ENCODE data around the gene SMYD3. TPM values are rescaled to one million over a fixed set of nuclear protein-coding genes. Genes with fewer than 3 reads are reported as not detected.

Gene SMYD3
- total and polyA plus RNA-seq, 9 of the 15 experiments (the other 6 are each of a cell fraction or from before 2014, with no cell fraction given): 128 to 440 (median 197) TPM

- TF ChIP-seq TCFL5 (CRISPR knock-in tag; conservative IDR thresholded peaks at IDR 0.05): peak; percentile 96
- TF ChIP-seq MTA1 (IDR thresholded peaks at IDR 0.05; ENCODE audit: borderline replicate concordance): peak; percentile 29; the same call in 1 of the 2 replicates
- no peak for TF ChIP-seq GABPB1 (CRISPR knock-in tag; IDR thresholded peaks at IDR 0.05)
- TF ChIP-seq ZNF175 (CRISPR knock-in tag; IDR thresholded peaks at IDR 0.05; ENCODE audit: low read depth): peak; percentile 100
- peak; percentile 96 for TF ChIP-seq PTRF (tag; IDR thresholded peaks at IDR 0.05)
- no peak; the same call in 1 of the 2 replicates for TF ChIP-seq NFRKB (IDR thresholded peaks at IDR 0.05; ENCODE audit: low read depth)
- TF ChIP-seq NUFIP1 (IDR thresholded peaks at IDR 0.05; ENCODE audit: partially characterized antibody): peak; percentile 96
- TF ChIP-seq MBD1 (CRISPR knock-in tag; IDR thresholded peaks at IDR 0.05): no peak
- peak; percentile 92 for TF ChIP-seq HOMEZ (CRISPR knock-in tag; IDR thresholded peaks at IDR 0.05)
- 0 out of 2 replicates have a peak, but pooled peaks have one; percentile 15 for TF ChIP-seq ZNF507 (tag; conservative IDR thresholded peaks at IDR 0.05)
- peak; percentile 95 for TF ChIP-seq ZNF445 (CRISPR knock-in tag; IDR thresholded peaks at IDR 0.05; ENCODE audit: low read depth)
- peak; percentile 83; the same call in 1 of the 2 replicates for TF ChIP-seq ZBTB26 (CRISPR knock-in tag; IDR thresholded peaks at IDR 0.05)
- TF ChIP-seq SMAD1 (IDR thresholded peaks at IDR 0.05; ENCODE audit: low read depth, low read length, partially characterized antibody): peak; percentile 65
- peak; percentile 20 to 36; a peak in 2 of 4 replicates for TF ChIP-seq RAD21 (CRISPR knock-in tag; conservative IDR thresholded peaks at IDR 0.05 in 1 of 2, IDR thresholded peaks at IDR 0.05 in 1 of 2)
- peak; percentile 69; the same call in 1 of the 2 replicates for TF ChIP-seq MTA3 (IDR thresholded peaks at IDR 0.05; ENCODE audit: borderline replicate concordance)
- TF ChIP-seq ATF7 (IDR thresholded peaks at IDR 0.05): peak; percentile 68; the same call in 1 of the 2 replicates
- peak; percentile 96 for TF ChIP-seq ZNF668 (CRISPR knock-in tag; IDR thresholded peaks at IDR 0.05)
- TF ChIP-seq ZNF431 (CRISPR knock-in tag; IDR thresholded peaks at IDR 0.05): peak; percentile 31; the same call in 1 of the 2 replicates
- TF ChIP-seq DNMT1 (IDR thresholded peaks at IDR 0.05): no peak
- no peak for TF ChIP-seq SRSF3 (IDR thresholded peaks at IDR 0.05; ENCODE audit: insufficient read depth, low read length)
- TF ChIP-seq FOXJ2 (tag; IDR thresholded peaks at IDR 0.05): peak; percentile 99
- no peak for TF ChIP-seq ZNF778 (CRISPR knock-in tag; IDR thresholded peaks at IDR 0.05)
- peak; percentile 72 for TF ChIP-seq ZNF551 (CRISPR knock-in tag; IDR thresholded peaks at IDR 0.05)
- no peak for TF ChIP-seq SUPT5H (IDR thresholded peaks at IDR 0.05)
- no peak for TF ChIP-seq ZNF184 (CRISPR knock-in tag; IDR thresholded peaks at IDR 0.05)
These were observed 396.5 kb downstream of the SMYD3 start (continued) for GRCh38 chr1:246110343-246111219.

Data from K562 (cell line).